Measurements from ENCODE around the gene SORCS3. TPM values are rescaled to one million over a fixed set of nuclear protein-coding genes. Genes with fewer than 3 reads are reported as not detected.
A peak's percentile ranks its signal among the peaks of the same experiment; 100 is the strongest.

Gene SORCS3
- total RNA-seq, 2 experiments from 2014 or later: 1.7 to 2.1 TPM

- Mint-ChIP-seq H3K4me3 (no peak overlapping the region), H3K4me1 (ENCODE audit: low read depth) (no peaks in the 10 kb centered on the region), H3K27ac (no peak overlapping the region), H3K27me3 (peaks cover 23% of the 10 kb centered on the region), H3K36me3 (ENCODE audit: low read depth) (no peaks in the 10 kb centered on the region), H3K9me3 (no peaks in the 10 kb centered on the region)
- intact Hi-C loops (cut with DNase I, micrococcal nuclease): loop anchor here in 1 of 2 experiments (2.0 kb wide), 1 partner anchor 34 kb away; no protein-coding TSS in a partner anchor
- CTCF ChIA-PET: interaction anchor here (0.7 to 0.8 kb wide), 2 partner anchors 15 to 23 kb away, joined by 3 read pairs; no protein-coding TSS in a partner anchor
- no peak for ATAC-seq (ENCODE audit: poor library complexity)
- H3K4me3 ChIP-seq (ENCODE audit: low read length): no peak overlapping the region
- H3K9me3 ChIP-seq (ENCODE audit: control insufficient read depth in 1 of 2, insufficient read depth in 1 of 2, low read length in 2 of 2): peaks cover 0 to 3% of the 10 kb centered on the region in 2 experiments
- H3K27ac ChIP-seq (ENCODE audit: low read depth in 1 of 2, low read length in 2 of 2): no peak overlapping the region
- peak in 5 of 14 experiments; percentile 6 to 41 (median 35) for DNase-seq
- TF ChIP-seq CTCF (IDR thresholded peaks at IDR 0.05): peak; percentile 36
- peaks cover 4 to 12% of the 10 kb centered on the region in 2 experiments for H3K27me3 ChIP-seq (ENCODE audit: control insufficient read depth in 1 of 2, insufficient read depth in 2 of 2, low read length in 2 of 2)
- H3K36me3 ChIP-seq (ENCODE audit: insufficient read depth, low read length): no peaks in the 10 kb centered on the region
- POLR2A ChIA-PET: no interaction called here
- H3K4me1 ChIP-seq (ENCODE audit: insufficient read depth, low read length): no peaks in the 10 kb centered on the region
Measured at GRCh38 chr10:104614245-104614831, 26.8 kb upstream of the SORCS3 start.

- Histone ChIP-seq H3K27me3 (ENCODE audit: control insufficient read depth in 1 of 2, insufficient read depth in 2 of 2, low read length in 2 of 2) (peaks cover 4 to 12% of the 10 kb centered on the region in 2 experiments), H3K4me1 (ENCODE audit: insufficient read depth, low read length) (no peaks in the 10 kb centered on the region), H3K36me3 (ENCODE audit: insufficient read depth, low read length) (no peaks in the 10 kb centered on the region), H3K27ac (ENCODE audit: low read depth in 1 of 2, low read length in 2 of 2) (no peak overlapping the region), H3K4me3 (ENCODE audit: low read length) (no peak overlapping the region), H3K9me3 (ENCODE audit: control insufficient read depth in 1 of 2, insufficient read depth in 1 of 2, low read length in 2 of 2) (no peaks in the 10 kb centered on the region)
- ATAC-seq (ENCODE audit: poor library complexity) (no peak), DNase-seq (no peak)
- intact Hi-C loops (cut with DNase I, micrococcal nuclease): loop anchor here in 1 of 2 experiments (2.0 kb wide), 1 partner anchor 34 kb away; no protein-coding TSS in a partner anchor
- CTCF ChIA-PET: interaction anchor here (0.8 kb wide), 1 partner anchor 15 kb away, joined by 3 read pairs; no protein-coding TSS in a partner anchor
- Mint-ChIP-seq H3K4me3 (no peak overlapping the region), H3K36me3 (ENCODE audit: low read depth) (no peaks in the 10 kb centered on the region), H3K4me1 (ENCODE audit: low read depth) (no peaks in the 10 kb centered on the region), H3K27ac (no peak overlapping the region), H3K27me3 (peaks cover 27% of the 10 kb centered on the region), H3K9me3 (no peaks in the 10 kb centered on the region)
- TF ChIP-seq CTCF (IDR thresholded peaks at IDR 0.05): no peak
- POLR2A ChIA-PET: no interaction called here
Measured at GRCh38 chr10:104615136-104615535, 26.0 kb upstream of the SORCS3 start.

- H3K4me3 Mint-ChIP-seq: no peak overlapping the region
- CTCF ChIA-PET: no interaction called here
- H3K36me3 ChIP-seq (ENCODE audit: insufficient read depth, low read length): no peaks in the 10 kb centered on the region
- H3K4me1 Mint-ChIP-seq (ENCODE audit: low read depth): no peaks in the 10 kb centered on the region
- no peak for DNase-seq
- peaks cover 4 to 12% of the 10 kb centered on the region in 2 experiments for H3K27me3 ChIP-seq (ENCODE audit: control insufficient read depth in 1 of 2, insufficient read depth in 2 of 2, low read length in 2 of 2)
- H3K36me3 Mint-ChIP-seq (ENCODE audit: low read depth): no peaks in the 10 kb centered on the region
- ATAC-seq (ENCODE audit: poor library complexity): no peak
- H3K27ac Mint-ChIP-seq: no peak overlapping the region
- H3K4me3 ChIP-seq (ENCODE audit: low read length): no peak overlapping the region
- H3K27ac ChIP-seq (ENCODE audit: low read depth in 1 of 2, low read length in 2 of 2): no peak overlapping the region
- no peaks in the 10 kb centered on the region for H3K9me3 ChIP-seq (ENCODE audit: control insufficient read depth in 1 of 2, insufficient read depth in 1 of 2, low read length in 2 of 2)
- peaks cover 38% of the 10 kb centered on the region for H3K27me3 Mint-ChIP-seq
- POLR2A ChIA-PET: no interaction called here
- no peaks in the 10 kb centered on the region for H3K4me1 ChIP-seq (ENCODE audit: insufficient read depth, low read length)
- H3K9me3 Mint-ChIP-seq: no peaks in the 10 kb centered on the region
- intact Hi-C loops (cut with DNase I, micrococcal nuclease): no loop called here
- no peak for TF ChIP-seq CTCF (IDR thresholded peaks at IDR 0.05)
Measured at GRCh38 chr10:104617831-104618230, 23.3 kb upstream of the SORCS3 start.
